SK-N-SH treated with all-trans-retinoic acid at 6 μM for 48 hours (cell line): Measurements from ENCODE around the gene C11orf65.

Experiments
- ARNTL ChIP-seq: fragments of 450-650 bp; formaldehyde crosslinking; IDR thresholded peaks from 2 replicates; pipeline ENCODE4 v1.5.0; 2020; ENCODE audit warnings: low read depth, mild to moderate bottlenecking, moderate library complexity, borderline replicate concordance
- PPARA ChIP-seq: fragments of 250-450 bp; sonication (Bioruptor Pico); IDR thresholded peaks from 2 replicates; pipeline ENCODE4 v1.5.0; 2020; ENCODE audit warnings: mild to moderate bottlenecking, borderline replicate concordance
- RARB ChIP-seq: fragments of 250-450 bp; sonication (Bioruptor Pico); IDR thresholded peaks from 2 replicates; pipeline ENCODE4 v1.8.0; 2021; ENCODE audit warnings: mild to moderate bottlenecking, moderate library complexity
- SNAI2 ChIP-seq: fragments of 250-450 bp; sonication (Bioruptor Pico); IDR thresholded peaks from 2 replicates; pipeline ENCODE4 v1.5.0; 2020; ENCODE audit warnings: mild to moderate bottlenecking, moderate library complexity
- ZFP30 ChIP-seq: fragments of 450-650 bp; formaldehyde crosslinking; IDR thresholded peaks from 2 replicates; pipeline ENCODE4 v1.5.0; 2022; ENCODE audit warnings: mild to moderate bottlenecking, moderate library complexity
- ZNF70 ChIP-seq: fragments of 450-650 bp; formaldehyde crosslinking; IDR thresholded peaks from 2 replicates; pipeline ENCODE4 v1.5.0; 2020; ENCODE audit warnings: mild to moderate bottlenecking, moderate library complexity

DNA sequence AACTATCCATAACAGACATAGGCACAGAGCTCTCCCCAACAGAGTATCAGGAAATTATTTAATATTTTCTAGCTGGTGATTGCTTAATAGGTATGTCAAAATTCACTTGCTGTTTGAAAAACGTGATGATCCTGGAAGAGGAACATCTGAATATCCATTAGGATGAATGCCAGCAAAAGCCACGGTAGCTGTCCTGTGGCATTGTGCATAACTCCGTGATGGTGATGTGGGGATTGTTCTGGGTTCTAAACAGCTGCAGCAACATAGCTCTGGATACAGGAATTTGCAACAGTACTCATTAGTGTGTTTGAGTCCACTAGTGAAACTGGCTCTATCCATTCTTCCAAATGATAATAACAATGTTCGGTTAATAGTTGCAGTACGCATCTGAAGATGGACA lies 78.8 kb downstream of the C11orf65 start:
- TF ChIP-seq ARNTL (CRISPR knock-in tag) (no peak), SNAI2 (no peak), RARB (no peak), ZNF70 (CRISPR knock-in tag) (no peak), PPARA (CRISPR knock-in tag) (no peak), ZFP30 (CRISPR knock-in tag) (no peak)
